OCI-LY3 (cell line): ENCODE measurements around the gene PPP1R9A.

Experiments
- H2AFZ ChIP-seq: fragments of 200-600, 300-600 bp; shearing (Covaris generic); 2 replicates; pipeline ENCODE4 v1.6.0; 2014; ENCODE audit warnings: antibody characterized with exemption, low read depth, low read length
- H3K27ac ChIP-seq: fragments of 200-600, 300-600 bp; sonication (generic); 2 replicates; pipeline ENCODE4 v1.5.1; 2014; ENCODE audit warnings: mild to moderate bottlenecking, low read length, moderate library complexity, mixed read lengths
- H3K27me3 ChIP-seq: fragments of 200-600, 300-600 bp; sonication (generic); 2 replicates; pipeline ENCODE4 v1.6.1; 2014; ENCODE audit warnings: low read depth, low read length, mixed read lengths
- H3K36me3 ChIP-seq: fragments of 200-600, 300-600 bp; sonication (generic); replicated peaks from 2 replicates; pipeline ENCODE3; 2014; ENCODE audit warnings: low read depth, low read length, mixed read lengths
- H3K4me1 ChIP-seq: fragments of 300-600, 200-600 bp; sonication (generic); 2 replicates; pipeline ENCODE4 v1.6.1; 2014; ENCODE audit warnings: low read length, mixed read lengths
- H3K4me2 ChIP-seq: fragments of 200-600, 300-600 bp; sonication (generic); 2 replicates; pipeline ENCODE4 v1.6.1; 2014; ENCODE audit warnings: low read length, mixed read lengths
- H3K4me3 ChIP-seq: fragments of 300-600, 200-600 bp; sonication (generic); 2 replicates; pipeline ENCODE4 v1.5.1; 2014; ENCODE audit warnings: antibody characterized with exemption, mild to moderate bottlenecking, low read length, moderate library complexity
- H3K79me2 ChIP-seq: fragments of 300-600, 200-600 bp; shearing (Covaris generic); 2 replicates; pipeline ENCODE4 v1.6.1; 2014; ENCODE audit warnings: mild to moderate bottlenecking, low read length, mixed read lengths
- H3K9ac ChIP-seq: fragments of 300-600, 200-600 bp; shearing (Covaris generic); 2 replicates; pipeline ENCODE4 v1.6.0; 2014; ENCODE audit warnings: mild to moderate bottlenecking, low read length, moderate library complexity
- H3K9me3 ChIP-seq: fragments of 200-600, 300-600 bp; shearing (Covaris generic); 2 replicates; pipeline ENCODE4 v1.6.1; 2014; ENCODE audit warnings: low read length, mixed read lengths; ENCODE audit not compliant: insufficient read depth
- H4K20me1 ChIP-seq: fragments of 200-600, 300-600 bp; sonication (generic); 2 replicates; pipeline ENCODE4 v1.6.1; 2016; ENCODE audit warnings: low read length, mixed read lengths; ENCODE audit not compliant: insufficient read depth
- CTCF ChIP-seq: fragments of 200-600, 300-600 bp; sonication (generic); IDR thresholded peaks from 2 replicates; pipeline ENCODE4 v1.5.1; 2014; ENCODE audit warnings: antibody characterized with exemption, low read length, low read depth
- EZH2phosphoT487 ChIP-seq: fragments of 200-600 bp; shearing (Covaris generic); IDR thresholded peaks from 2 replicates; pipeline ENCODE4 v1.6.1; 2018; ENCODE audit warnings: antibody characterized with exemption, mixed run types, low read depth

PPP1R9A gene

GRCh38 chr7:95319570-95319969 is 412.2 kb downstream of the PPP1R9A start:
- no peaks in the 10 kb centered on the region for H3K9me3 ChIP-seq
- no peak overlapping the region for H3K9ac ChIP-seq
- no peak overlapping the region for H3K27ac ChIP-seq
- peaks cover 14% of the 10 kb centered on the region; the same call in 1 of the 2 replicates for H3K4me1 ChIP-seq
- H3K79me2 ChIP-seq, result no peaks in the 10 kb centered on the region
- TF ChIP-seq CTCF (no peak), EZH2phosphoT487 (no peak)
- no peaks in the 10 kb centered on the region for H3K27me3 ChIP-seq
- H4K20me1 ChIP-seq, result no peaks in the 10 kb centered on the region
- H3K36me3 ChIP-seq, result no peaks in the 10 kb centered on the region
- no peak overlapping the region for H2AFZ ChIP-seq
- no peak overlapping the region for H3K4me3 ChIP-seq
- no peak overlapping the region for H3K4me2 ChIP-seq

GRCh38 chr7:95320651-95321050 is 413.3 kb downstream of the PPP1R9A start:
- Histone ChIP-seq H3K36me3 (no peaks in the 10 kb centered on the region), H3K9ac (no peak overlapping the region), H4K20me1 (no peaks in the 10 kb centered on the region), H3K4me2 (no peak overlapping the region), H3K4me3 (no peak overlapping the region), H3K79me2 (no peaks in the 10 kb centered on the region), H3K4me1 (peaks cover 12% of the 10 kb centered on the region; the same call in 1 of the 2 replicates), H2AFZ (no peak overlapping the region), H3K9me3 (no peaks in the 10 kb centered on the region), H3K27me3 (no peaks in the 10 kb centered on the region), H3K27ac (no peak overlapping the region)
- TF ChIP-seq CTCF, result no peak
- TF ChIP-seq EZH2phosphoT487, result no peak

- Histone ChIP-seq H3K9me3 (no peaks in the 10 kb centered on the region), H3K4me1 (peaks cover 8% of the 10 kb centered on the region; the same call in 1 of the 2 replicates), H4K20me1 (no peaks in the 10 kb centered on the region), H3K9ac (no peak overlapping the region), H2AFZ (no peak overlapping the region), H3K27me3 (no peaks in the 10 kb centered on the region), H3K79me2 (no peaks in the 10 kb centered on the region), H3K27ac (no peak overlapping the region), H3K4me3 (no peak overlapping the region), H3K36me3 (no peaks in the 10 kb centered on the region), H3K4me2 (no peak overlapping the region)
- TF ChIP-seq EZH2phosphoT487, result no peak
Measured at GRCh38 chr7:95321720-95322119, 414.3 kb downstream of the PPP1R9A start.

GRCh38 chr7:95322396-95322795 is 415.0 kb downstream of the PPP1R9A start:
- Histone ChIP-seq H3K4me2 (no peak overlapping the region), H3K4me1 (peaks cover 8% of the 10 kb centered on the region; the same call in 1 of the 2 replicates), H3K27ac (no peak overlapping the region), H3K4me3 (no peak overlapping the region), H3K9ac (no peak overlapping the region), H4K20me1 (no peaks in the 10 kb centered on the region), H3K27me3 (no peaks in the 10 kb centered on the region), H2AFZ (no peak overlapping the region), H3K79me2 (no peaks in the 10 kb centered on the region), H3K36me3 (no peaks in the 10 kb centered on the region), H3K9me3 (no peaks in the 10 kb centered on the region)
- TF ChIP-seq EZH2phosphoT487 (no peak), CTCF (no peak)

GRCh38 chr7:95322854-95323253 is 415.5 kb downstream of the PPP1R9A start:
- H3K4me2 ChIP-seq, result no peak overlapping the region
- no peak for TF ChIP-seq EZH2phosphoT487
- no peak for TF ChIP-seq CTCF

More at GRCh38 chr7:95322854-95323253, 415.5 kb downstream of the PPP1R9A start:
- Histone ChIP-seq H3K4me1 (peaks cover 8% of the 10 kb centered on the region; the same call in 1 of the 2 replicates), H3K9ac (no peak overlapping the region), H2AFZ (no peak overlapping the region), H3K36me3 (no peaks in the 10 kb centered on the region), H4K20me1 (no peaks in the 10 kb centered on the region), H3K27ac (no peak overlapping the region), H3K9me3 (no peaks in the 10 kb centered on the region), H3K27me3 (no peaks in the 10 kb centered on the region), H3K79me2 (no peaks in the 10 kb centered on the region), H3K4me3 (no peak overlapping the region)
